Stomach (tissue), 4 donors: ENCODE measurements around the gene ABR.

Experiments used
- CTCF ChIP-seq, 7 experiments: fragments of 450-650 bp in 4 of 7; fragments of 200-600 bp in 3 of 7; sonication (generic) in 3 of 7; IDR thresholded peaks; one replicate each; pipeline ENCODE4 v1.5.1; 2016 to 2019; ENCODE audit warnings: antibody characterized with exemption in 7 of 7, control low read depth in 2 of 7, mild to moderate bottlenecking in 1 of 7
- EP300 ChIP-seq: sonication (generic); formaldehyde crosslinking; IDR thresholded peaks from one replicate; pipeline ENCODE4 v1.6.1; 2017; ENCODE audit warnings: antibody characterized with exemption

GRCh38 chr17:1126801-1127550, 52.8 kb downstream of the ABR start:
- TF ChIP-seq EP300 (no peak), CTCF (IDR thresholded peaks at IDR 0.05) (no peak)
